GM21447 (cell line): ENCODE measurements around the gene SLC24A3.

Experiments
- ATAC-seq: cut with Tn5 transposase; IDR thresholded peaks from one replicate; pipeline ENCODE4 v1.9.1; 2021; ENCODE audit not compliant: unreplicated experiment

The SLC24A3 gene

GRCh38 chr20:19269737-19270340 lies 57.4 kb downstream of the SLC24A3 start:
- no peak for ATAC-seq

GRCh38 chr20:19271879-19272651 lies 59.6 kb downstream of the SLC24A3 start:
- no peak for ATAC-seq

- no peak for ATAC-seq
These were observed 60.7 kb downstream of the SLC24A3 start for GRCh38 chr20:19272976-19273654.

GRCh38 chr20:19274001-19274400 lies 61.6 kb downstream of the SLC24A3 start:
- ATAC-seq = no peak

- ATAC-seq = no peak
These were observed 62.1 kb downstream of the SLC24A3 start for GRCh38 chr20:19274412-19275015.

- no peak for ATAC-seq
These were observed 62.7 kb downstream of the SLC24A3 start for GRCh38 chr20:19275038-19275629.

- ATAC-seq = no peak
These were observed 63.2 kb downstream of the SLC24A3 start for GRCh38 chr20:19275630-19276071.

GRCh38 chr20:19277381-19277780 lies 64.9 kb downstream of the SLC24A3 start:
- ATAC-seq = no peak

GRCh38 chr20:19283490-19284025 lies 71.1 kb downstream of the SLC24A3 start:
- no peak for ATAC-seq

GRCh38 chr20:19284400-19285178 lies 72.1 kb downstream of the SLC24A3 start:
- no peak for ATAC-seq

GRCh38 chr20:19285436-19285835 lies 73.0 kb downstream of the SLC24A3 start:
- ATAC-seq = no peak

- no peak for ATAC-seq
These were observed 75.6 kb downstream of the SLC24A3 start for GRCh38 chr20:19288061-19288460.

- ATAC-seq = no peak
These were observed 76.2 kb downstream of the SLC24A3 start for GRCh38 chr20:19288636-19289035.

- no peak for ATAC-seq
These were observed 77.0 kb downstream of the SLC24A3 start for GRCh38 chr20:19289451-19289850.

- ATAC-seq = no peak
These were observed 78.8 kb downstream of the SLC24A3 start for GRCh38 chr20:19291024-19291817.

GRCh38 chr20:19291818-19292132 lies 79.3 kb downstream of the SLC24A3 start:
- ATAC-seq = no peak

- ATAC-seq = no peak
These were observed 79.8 kb downstream of the SLC24A3 start for GRCh38 chr20:19292254-19292653.

GRCh38 chr20:19295076-19295475 lies 82.6 kb downstream of the SLC24A3 start:
- no peak for ATAC-seq

GRCh38 chr20:19298652-19299051 lies 86.2 kb downstream of the SLC24A3 start:
- ATAC-seq = no peak

- ATAC-seq = no peak
These were observed 88.0 kb downstream of the SLC24A3 start for GRCh38 chr20:19300395-19300794.
